ENCODE results near the gene GRM4.

GRCh38 chr6:34178357-34179105 lies 32.6 kb upstream of the GRM4 start:
- no peak for TF ChIP-seq CTCF (conservative IDR thresholded peaks at IDR 0.05)
- TF ChIP-seq EZH2 (IDR thresholded peaks at IDR 0.05; ENCODE audit: low read depth) = no peak

Measured in PC-9 (cell line).